Islet of Langerhans (tissue), 1 donor: Measurements from ENCODE around the gene TARS1.
"Not testable (repeated sequence)": the region's sequence is repeated elsewhere in the genome, so short reads cannot be mapped to it uniquely, and the experiment has no call there.

ENCODE experiments used
- FAIRE-seq: peaks from one replicate; lab custom pipeline; 2011; peaks lifted over from hg19 to GRCh38; lab: Jason Lieb, UNC

TARS1 gene

DNA sequence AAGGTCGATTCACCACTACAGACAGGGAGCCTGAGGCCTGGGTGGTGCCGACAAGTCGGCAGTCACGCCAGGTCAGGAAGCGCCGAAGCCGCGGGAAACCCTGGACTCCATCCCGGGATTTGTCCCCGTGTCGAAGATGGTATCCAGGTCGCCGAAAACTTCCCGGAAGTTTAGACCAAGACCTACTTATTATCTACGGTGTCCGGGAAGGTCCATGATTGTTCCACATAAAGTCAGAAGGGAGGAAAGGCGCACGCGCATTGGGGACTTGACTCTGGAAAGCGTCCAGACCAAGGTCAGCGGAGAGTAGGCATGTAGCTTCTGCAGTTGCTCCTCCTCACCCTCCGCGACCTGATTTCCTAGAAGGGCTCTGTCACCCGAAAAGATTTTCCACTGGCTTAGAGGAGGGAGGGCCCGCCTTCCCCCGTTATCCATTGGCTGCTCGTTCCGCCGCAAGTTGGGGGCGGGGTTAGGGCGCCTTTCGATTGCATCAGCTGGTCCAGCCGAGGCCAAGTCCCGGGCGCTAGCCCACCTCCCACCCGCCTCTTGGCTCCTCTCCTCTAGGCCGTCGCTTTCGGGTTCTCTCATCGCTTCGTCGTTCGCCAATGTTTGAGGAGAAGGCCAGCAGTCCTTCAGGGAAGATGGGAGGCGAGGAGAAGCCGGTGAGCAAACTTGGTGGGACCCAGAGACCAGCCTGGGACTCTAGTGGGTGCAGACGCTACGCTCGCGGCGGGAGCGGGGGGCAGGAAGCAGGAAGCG is at the start of gene TARS1:
TARS1 (plus strand) TSS at position 484 of the 759 bp plus-strand sequence; CDS start at position 606, 122 bp downstream.
- peak; percentile 96 for FAIRE-seq

GRCh38 chr5:33398501-33398900 is 42.3 kb upstream of the TARS1 start:
- no peak for FAIRE-seq

- FAIRE-seq, result no peak
Observed at GRCh38 chr5:33400675-33401074, 40.1 kb upstream of the TARS1 start.

GRCh38 chr5:33401482-33402390 is 39.0 kb upstream of the TARS1 start:
- FAIRE-seq, result no peak

- no peak for FAIRE-seq
Observed at GRCh38 chr5:33403187-33403586, 37.6 kb upstream of the TARS1 start.

DNA sequence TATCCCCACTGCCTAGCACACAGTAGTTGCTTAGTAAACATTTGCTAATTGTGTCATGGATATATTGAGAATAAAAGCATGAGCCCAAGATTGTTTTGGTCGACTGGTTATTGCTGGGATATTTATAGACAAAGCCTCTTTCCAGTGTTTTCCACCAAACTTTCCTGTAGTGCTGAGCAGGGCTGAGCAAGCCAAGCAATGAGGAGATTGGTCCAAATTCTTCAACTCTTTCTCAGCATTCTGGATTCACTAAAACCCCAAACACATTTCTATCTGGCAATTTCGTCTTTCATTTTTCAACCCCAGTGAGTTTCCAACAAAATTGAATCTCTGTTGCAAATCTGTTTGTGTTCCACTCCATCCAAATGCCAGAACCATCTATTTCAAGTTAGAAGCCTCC is 31.9 kb upstream of the TARS1 start:
- no peak for FAIRE-seq

GRCh38 chr5:33409435-33410170 is 31.2 kb upstream of the TARS1 start:
- no peak for FAIRE-seq

DNA sequence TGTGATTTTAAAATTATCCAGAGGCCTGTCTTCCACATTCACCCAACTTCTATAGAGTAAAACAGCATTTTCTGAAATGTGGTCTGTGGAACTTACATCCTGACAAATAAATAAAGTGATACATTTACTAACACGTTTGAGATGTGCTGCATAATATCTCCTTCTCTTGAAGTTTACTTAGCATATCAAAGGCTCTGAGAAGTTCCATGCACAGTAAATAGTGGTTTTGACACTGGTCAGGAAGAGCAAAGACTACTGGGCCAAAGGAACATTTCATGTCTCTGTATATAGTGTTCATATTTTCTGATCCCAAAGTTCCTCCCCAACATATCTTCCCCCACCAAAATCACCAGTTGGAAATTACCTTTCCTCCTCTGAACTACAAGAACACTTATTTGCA is 30.5 kb upstream of the TARS1 start:
- no peak for FAIRE-seq

DNA sequence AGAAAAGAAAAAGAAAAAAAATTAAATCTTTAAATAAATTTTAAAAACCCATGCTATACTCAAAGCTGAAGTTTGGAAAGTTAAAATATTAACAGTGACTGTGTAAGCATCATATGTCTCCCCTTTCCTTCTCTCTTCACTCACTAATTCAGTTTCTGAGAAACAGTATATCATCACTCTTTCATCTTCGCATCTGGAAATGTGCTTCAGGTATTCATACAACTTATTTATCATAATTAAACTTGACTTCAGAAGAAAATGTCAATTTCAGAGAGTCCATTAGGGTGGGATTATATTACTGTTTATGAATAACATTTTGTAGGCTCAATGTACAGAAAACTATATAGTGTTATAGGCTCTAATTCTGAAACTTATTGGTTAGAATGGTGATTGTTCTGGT is 29.3 kb upstream of the TARS1 start:
- no peak for FAIRE-seq

GRCh38 chr5:33415811-33416354 is 24.9 kb upstream of the TARS1 start:
- FAIRE-seq, result no peak

DNA sequence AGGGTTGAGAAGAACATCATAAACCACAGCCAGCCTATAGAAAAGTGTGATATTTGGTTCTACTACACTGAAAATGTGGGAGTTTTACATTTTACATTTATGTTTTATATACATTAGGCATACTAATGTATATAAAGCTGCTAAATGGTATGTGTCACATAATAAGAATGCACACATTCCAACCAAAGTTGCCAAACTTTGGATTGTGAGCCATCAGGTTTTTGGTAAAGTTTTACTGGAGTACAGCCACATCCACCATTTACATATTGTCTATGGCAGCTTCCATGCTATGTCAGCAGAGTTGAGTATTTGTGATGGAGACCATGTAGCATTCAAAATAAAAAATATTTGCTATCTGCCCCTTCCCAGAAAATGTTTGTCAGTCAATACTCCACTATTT is 23.1 kb upstream of the TARS1 start:
- FAIRE-seq, result no peak

GRCh38 chr5:33420946-33421345 is 19.8 kb upstream of the TARS1 start:
- no peak for FAIRE-seq

GRCh38 chr5:33422191-33422590 is 18.6 kb upstream of the TARS1 start:
- no peak for FAIRE-seq

DNA sequence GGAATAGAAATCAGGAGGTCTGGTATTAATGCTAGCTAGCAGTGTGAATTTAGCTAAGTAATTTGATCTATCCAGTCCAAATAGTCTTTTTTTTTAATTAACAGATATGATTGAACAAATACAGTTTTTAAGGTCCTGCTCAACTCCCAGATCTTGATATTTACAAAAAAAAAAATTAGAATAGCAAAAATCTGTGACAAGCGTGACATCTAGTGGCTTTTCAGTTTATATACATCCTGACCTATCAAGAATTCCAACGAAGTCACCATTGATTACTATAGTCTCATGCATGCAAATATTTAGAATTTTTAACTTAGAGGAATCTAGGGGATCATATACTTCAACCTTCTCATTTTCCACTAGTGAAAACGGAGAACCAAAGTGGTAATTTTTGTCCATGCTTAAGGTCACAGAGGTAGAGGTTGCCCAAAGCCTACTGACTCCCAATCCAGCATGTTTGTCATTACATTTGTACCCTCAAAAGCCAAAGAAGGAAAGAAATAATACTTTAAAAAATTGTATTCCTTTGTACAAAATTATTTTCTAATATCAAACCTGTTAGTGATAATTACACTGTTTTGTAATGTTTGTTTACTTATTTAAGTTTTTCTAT is 17.6 kb upstream of the TARS1 start:
- FAIRE-seq, result peak; percentile 100

DNA sequence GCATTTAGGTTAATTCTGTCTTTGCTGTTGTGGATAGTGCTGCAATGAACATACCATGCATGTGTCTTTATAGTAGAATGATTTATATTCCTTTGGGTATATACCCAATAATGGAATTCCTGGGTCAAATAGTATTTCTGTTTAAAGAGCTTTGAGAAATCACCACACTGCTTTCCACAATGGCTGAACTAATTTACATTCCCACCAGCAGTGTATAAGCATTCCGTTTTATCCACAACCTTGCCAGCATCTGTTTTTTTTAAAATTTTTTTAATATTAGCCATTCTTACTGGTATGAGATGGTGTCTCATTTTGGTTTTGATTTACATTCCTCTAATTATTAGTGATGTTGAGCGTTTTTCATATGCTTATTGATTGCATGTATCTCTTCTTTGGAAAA is 15.5 kb upstream of the TARS1 start:
- FAIRE-seq, result no peak

DNA sequence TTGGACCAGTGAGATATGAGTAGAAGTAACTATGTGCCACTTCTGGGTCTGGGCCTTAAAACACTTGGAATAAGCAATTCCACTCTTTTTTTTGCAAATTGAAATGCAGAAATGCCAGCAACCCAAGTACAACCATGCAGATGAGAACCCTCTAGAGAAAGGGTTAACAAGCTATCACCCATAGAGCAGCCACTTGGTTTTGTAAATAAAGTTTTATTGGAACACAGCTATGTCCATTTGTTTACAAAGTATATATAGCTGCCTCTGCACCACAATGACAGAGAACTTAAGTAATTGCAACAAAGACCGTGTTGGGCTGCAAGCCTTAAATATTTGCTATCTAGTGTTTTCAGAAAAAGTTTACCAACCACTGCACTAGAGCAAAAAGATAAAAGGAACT is 9.8 kb upstream of the TARS1 start:
- FAIRE-seq, result no peak

DNA sequence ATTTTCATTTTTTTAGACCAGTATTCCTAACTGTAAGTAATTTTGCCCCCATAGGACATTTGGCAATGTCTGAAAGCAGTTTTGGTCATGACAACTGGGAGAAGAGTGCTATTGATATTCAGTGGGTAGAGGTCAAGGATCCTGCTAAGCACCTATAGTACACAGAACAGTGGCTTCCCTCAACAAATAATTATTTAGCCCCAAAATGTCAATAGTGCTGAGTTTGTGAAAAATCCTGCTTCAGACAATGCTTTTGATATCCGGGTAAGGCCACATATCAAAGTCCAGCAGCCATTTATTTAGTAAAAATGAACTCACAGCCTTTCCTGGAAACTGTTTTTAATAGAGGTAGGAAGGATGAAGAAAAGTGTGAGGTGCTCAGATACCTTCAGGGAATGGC is 8.1 kb upstream of the TARS1 start:
- FAIRE-seq, result no peak

- no peak for FAIRE-seq
Observed at GRCh38 chr5:33433303-33434240, 7.2 kb upstream of the TARS1 start.

- FAIRE-seq, result not testable (repeated sequence)
Observed at GRCh38 chr5:33435893-33436490, 4.8 kb upstream of the TARS1 start.

DNA sequence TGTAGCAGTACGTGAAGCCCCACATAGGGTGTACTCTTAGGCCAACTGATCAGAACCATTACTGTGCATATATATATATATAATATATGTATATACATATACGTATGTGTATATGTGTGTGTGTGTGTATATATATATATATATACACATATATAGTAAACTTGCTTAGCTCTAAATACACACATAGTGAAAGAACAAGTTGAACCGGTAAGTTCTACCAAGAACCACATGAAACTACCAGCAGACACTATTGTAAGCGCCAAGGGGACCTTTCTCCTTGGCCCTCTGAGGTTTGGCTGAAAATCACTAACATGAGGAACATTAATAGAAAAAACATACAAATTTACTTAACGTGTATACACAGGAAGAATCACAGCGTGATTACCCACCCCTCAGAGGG is 1.8 kb upstream of the TARS1 start:
- no peak for FAIRE-seq
